GM13977 (cell line): ENCODE results near the gene KIF5A.

Source experiments
- DNase-seq: peaks from one replicate; pipeline ENCODE4 v3.0.0; 2012; ENCODE audit warnings: low spot score
- in situ Hi-C: fragments of 300-500 bp; cut with MboI; formaldehyde crosslinking; loops from one replicate; pipeline ENCODE4 v1.12.0; 2022; ENCODE audit warnings: low sequenced_read_pairs, low pct_unique_long_range_greater_than_20kb, mixed read lengths, inconsistent platforms; ENCODE audit not compliant: unreplicated experiment
- TF ChIP-seq, protein P1 (sequence below): IDR thresholded peaks from 2 replicates; pipeline ENCODE4 v1.5.1; 2012; ENCODE audit warnings: mild to moderate bottlenecking, control low read depth; ENCODE audit not compliant: insufficient read depth; ENCODE audit errors: extremely low read depth, missing control alignments

KIF5A gene

DNA sequence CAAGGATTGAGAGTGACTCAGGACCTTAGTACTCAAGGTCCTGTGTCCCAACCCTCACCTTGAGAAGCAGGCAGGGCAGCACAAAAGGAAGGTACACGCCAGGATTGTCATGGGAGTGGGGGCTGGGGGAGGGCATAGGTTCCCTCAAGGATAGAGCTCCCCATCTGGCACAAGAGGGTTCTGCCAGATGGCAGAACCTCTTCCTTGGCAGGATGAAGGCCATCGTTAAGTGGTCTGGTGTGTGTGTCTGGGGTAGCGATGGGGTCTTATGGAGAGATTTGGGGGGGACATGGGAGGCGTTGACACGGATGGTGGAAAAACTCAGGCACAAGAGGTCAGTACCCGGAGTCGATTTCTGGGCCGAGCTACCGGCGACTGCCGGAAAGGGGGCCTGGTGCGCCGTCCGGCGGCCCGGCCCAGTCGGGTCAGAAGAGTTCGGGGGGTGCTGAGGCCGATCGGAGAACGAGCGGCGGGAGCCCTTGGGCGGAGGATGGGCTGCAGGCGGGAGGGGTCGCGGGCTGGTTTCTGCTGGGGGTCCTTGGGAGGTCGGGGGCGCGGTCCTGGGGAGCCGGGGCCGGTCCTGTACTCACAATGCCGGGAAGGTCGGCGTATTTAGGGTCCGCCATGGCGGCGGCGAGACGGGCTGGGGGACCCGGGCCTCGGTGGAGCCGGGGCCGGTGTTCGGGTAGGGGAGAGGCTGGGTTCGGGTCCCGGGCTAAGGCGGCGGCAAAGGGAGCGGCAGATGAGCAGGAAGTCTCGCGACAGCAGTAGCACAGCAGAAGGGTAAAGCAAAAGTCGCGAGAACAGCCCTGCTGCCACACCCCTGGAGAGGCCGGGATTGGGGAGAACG lies 3.2 kb upstream of the KIF5A start, which contains the start of gene DCTN2:
DCTN2 (minus strand) TSS at position 755 of the 850 bp plus-strand sequence; CDS start at position 626, 129 bp downstream.
- TF ChIP-seq, protein P1, sequence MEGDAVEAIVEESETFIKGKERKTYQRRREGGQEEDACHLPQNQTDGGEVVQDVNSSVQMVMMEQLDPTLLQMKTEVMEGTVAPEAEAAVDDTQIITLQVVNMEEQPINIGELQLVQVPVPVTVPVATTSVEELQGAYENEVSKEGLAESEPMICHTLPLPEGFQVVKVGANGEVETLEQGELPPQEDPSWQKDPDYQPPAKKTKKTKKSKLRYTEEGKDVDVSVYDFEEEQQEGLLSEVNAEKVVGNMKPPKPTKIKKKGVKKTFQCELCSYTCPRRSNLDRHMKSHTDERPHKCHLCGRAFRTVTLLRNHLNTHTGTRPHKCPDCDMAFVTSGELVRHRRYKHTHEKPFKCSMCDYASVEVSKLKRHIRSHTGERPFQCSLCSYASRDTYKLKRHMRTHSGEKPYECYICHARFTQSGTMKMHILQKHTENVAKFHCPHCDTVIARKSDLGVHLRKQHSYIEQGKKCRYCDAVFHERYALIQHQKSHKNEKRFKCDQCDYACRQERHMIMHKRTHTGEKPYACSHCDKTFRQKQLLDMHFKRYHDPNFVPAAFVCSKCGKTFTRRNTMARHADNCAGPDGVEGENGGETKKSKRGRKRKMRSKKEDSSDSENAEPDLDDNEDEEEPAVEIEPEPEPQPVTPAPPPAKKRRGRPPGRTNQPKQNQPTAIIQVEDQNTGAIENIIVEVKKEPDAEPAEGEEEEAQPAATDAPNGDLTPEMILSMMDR = no peak
- peak; percentile 99 for DNase-seq
- in situ Hi-C loops = no loop called here

DNA sequence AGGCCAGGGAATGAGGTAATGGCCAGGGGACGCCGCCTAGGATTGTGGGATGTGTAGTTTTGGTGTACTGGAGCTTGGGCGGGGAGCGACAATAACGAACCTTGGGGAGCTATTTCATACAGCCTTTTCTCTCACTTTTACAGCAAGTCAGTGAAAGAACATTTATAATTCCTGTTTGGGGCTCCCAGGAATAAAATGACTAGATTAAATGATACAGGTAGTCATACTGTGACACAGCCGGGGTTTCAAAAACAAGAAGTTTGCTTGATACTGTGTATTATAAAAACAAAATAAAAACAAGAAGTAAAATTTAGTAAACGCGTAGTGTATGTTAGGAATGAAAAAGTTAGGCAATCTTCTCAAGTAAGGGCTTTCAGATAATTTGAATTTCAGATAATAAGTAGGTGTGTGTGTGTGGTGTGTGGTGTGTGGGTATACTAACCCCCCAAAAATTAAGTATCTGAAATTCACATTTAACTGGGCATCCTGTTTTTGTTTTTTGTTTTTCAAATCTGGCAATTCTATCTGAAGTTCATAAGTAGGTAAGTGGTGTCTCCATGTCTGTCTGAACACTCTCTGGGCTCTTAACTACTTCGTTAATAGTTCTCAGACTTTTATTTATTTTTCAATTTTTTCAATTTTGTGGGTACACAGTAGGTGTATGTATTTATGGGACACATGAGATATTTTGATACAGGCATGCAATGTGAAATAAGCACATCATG lies 2.4 kb upstream of the KIF5A start:
- DNase-seq = no peak
- TF ChIP-seq, protein P1 = no peak
- in situ Hi-C loops = no loop called here

DNA sequence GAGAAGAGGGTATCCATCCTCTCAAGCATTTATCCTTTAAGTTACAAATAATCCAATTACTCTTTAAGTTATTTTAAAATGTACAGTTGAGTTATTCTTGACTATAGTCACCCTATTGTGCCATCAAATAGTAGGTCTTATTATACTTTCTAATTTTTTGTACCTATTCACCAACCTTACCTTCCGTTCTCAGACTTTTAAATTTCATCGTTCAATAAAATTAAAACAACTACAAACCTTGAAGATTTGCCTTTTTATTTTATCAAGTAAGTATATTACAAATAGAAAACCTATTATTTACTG lies 1.9 kb upstream of the KIF5A start:
- in situ Hi-C loops = no loop called here
- TF ChIP-seq, protein P1 = no peak
- DNase-seq = no peak

DNA sequence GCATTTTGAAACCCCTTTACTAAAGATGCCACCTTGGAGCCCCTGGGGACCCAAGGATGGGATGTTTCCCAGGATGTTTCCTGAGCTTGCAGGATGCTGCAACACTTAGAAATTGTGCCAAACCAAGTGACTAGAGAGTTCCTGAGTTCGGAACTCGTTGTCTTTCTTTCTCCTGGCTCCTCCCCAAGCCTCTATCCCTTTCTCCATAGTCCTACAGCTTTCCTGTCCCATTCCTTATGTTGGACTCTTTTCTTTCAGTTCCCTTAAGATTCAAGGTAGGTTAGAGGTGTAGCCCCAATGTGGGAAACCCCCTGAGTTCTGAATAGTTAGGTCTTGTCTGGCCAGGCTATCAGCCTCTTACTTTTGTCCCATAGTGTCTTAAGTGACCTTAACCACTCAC lies 1.4 kb upstream of the KIF5A start:
- in situ Hi-C loops = no loop called here
- TF ChIP-seq, protein P1 = no peak
- no peak for DNase-seq

DNA sequence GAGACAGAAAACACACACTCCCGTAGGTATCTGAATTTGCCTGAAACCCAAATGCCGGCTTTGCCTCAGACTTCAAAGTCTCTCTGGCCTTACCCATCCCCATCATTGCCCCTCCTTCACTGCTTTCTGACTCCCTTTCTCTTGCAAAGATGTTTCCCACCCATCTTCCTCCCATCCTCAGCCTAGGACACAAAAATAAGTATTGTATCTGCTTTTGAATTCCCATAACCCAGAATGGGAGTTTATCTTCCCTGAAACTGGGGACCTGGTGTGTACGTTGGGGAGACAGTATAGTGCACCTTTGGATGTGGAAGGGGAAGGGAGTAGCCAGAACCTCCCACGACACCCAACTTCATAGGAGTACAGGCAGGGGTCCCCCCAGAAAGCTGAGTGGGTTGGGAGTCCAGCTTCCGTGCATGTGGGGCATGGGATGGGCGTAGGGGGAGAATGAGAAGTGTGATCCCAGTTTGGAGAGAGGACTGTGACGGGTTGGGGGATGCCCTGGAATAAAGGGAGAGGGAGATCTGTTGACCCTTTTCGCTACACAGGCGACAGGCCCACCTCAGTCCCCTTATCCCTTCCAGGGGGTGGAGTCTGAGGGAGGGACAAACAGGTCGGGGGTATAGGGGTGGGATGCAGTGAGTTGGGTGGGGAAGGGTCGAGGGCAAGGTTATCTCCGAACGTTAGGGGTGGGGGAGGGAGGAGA lies 488 bp upstream of the KIF5A start:
- no peak for DNase-seq
- in situ Hi-C loops = no loop called here
- TF ChIP-seq, protein P1 = no peak
